COLO829 (cell line): ENCODE results near the gene ZNF169.
"Not testable (repeated sequence)": the region's sequence is repeated elsewhere in the genome, so short reads cannot be mapped to it uniquely, and the experiment has no call there.

ENCODE experiments used
- DNase-seq: peaks from one replicate; pipeline ENCODE4 v3.0.0; 2012; ENCODE audit warnings: low spot score

The ZNF169 gene

DNA sequence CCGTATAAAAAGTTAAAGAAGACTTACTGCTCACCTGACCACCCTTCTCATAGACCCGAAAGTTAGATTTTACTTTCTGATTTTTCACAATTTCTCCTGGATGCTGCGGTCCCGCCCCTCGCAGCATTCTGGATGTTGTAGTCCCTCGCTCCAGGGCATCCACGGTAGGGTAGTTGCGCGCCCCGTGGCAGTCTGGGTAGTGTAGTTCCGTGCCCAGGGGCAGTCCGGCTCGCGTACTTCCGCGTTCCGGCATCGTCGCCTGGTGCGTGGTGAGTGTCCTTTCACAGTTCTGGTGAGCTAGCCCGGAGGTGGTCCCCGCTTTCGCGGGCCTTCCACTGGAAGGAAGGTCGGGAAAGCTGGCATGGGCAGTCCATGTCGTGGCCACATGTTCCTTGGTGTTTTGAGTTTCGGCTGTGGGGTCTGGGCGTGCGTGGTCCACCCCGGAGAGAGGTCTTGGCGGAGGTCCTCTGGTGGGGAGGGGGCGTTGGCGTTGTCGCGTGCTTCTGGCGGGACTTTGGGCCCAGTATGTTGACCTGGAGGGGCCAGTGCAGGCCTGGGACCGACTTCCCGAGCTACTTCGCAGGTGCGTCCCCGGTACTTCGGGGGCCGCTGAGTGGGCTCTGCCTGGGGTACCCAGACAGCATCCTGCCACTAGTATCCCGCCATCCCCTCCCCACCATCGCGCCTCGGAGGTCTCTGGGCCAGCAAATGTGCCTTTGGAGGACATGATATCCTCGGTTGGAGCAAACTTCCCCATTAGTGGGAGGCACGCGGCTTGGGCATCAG lies at the start of gene ZNF169:
Gene ZNF169, plus strand, starts transcription at position 222 of the 786 bp plus-strand sequence. CDS start 19,515 bp downstream, outside the sequence.
- peak; percentile 94 for DNase-seq

- peak; percentile 16 for DNase-seq
Observed at GRCh38 chr9:94210616-94211603, 48.2 kb upstream of the ZNF169 start.

DNA sequence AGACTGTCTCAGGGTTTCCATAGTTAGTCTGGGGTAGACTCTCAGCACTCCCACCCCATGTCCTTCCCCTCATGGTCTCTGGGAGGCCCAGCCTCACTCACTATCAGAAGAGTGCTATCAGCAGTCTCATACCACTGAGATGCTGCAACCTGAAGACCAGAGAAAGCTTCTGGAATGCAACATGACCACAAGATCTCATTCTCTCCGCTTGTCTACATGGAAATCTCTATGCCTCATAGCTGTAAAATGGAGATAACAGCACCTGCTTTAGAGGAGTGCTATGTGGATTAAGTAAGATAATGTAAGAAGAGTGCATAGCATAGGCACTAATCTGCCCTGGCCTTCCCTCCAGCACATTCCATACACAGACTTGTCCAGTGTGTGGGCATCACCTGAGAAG lies 47.0 kb upstream of the ZNF169 start:
- no peak for DNase-seq

GRCh38 chr9:94212531-94212930 lies 46.6 kb upstream of the ZNF169 start:
- no peak for DNase-seq

DNA sequence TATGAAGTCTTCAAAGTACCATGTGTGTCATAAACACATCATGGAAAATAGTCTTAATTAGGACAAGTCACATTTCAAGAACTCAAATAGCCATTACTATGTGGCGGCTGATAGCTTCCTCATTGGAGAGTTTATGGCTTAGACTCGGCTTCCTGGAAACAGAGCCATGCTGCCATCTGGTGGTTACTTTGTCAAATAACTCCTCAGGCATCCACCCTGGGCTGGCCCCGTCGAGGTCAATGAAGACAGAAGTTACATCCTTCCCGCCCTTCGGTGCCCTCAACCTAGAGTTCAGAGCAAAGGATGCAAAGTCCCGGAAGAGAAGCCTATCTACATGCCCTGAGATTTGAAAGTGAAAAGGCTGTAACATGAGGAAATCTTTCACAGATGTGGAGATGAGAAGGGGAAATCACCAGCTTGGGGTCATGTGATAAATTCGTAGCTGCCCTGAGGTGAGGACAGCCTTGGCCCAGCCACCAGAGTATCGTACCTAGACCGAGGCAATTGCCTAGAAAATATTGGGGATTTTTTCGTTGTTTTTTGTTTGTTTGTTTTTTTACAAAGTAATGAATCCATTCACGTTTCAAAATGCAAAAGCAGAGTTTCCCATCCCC lies 45.5 kb upstream of the ZNF169 start:
- peak; percentile 88 for DNase-seq

DNA sequence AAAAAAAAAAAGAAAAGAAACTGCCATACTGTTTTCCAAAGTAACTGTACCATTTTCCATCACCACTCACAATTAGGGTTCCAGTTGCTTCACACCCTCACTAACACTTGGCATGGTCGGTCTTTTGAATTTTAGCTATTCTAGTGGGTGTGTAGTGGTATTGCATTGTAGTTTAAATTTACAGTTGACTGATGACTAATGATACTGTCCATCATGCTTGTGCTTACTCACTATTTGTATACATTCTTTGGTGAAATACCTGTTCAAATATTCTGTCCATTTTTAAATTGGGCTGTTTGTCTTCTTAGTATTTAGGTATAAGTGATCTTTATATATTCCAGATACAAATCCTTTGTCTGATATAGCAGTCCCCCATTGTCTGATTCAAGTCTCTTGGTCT lies 36.2 kb upstream of the ZNF169 start:
- no peak for DNase-seq

GRCh38 chr9:94225413-94225812 lies 33.7 kb upstream of the ZNF169 start:
- not testable (repeated sequence) for DNase-seq

- DNase-seq: no peak
Observed at GRCh38 chr9:94228616-94229015, 30.5 kb upstream of the ZNF169 start.

- DNase-seq: no peak
Observed at GRCh38 chr9:94232428-94232827, 26.7 kb upstream of the ZNF169 start.

DNA sequence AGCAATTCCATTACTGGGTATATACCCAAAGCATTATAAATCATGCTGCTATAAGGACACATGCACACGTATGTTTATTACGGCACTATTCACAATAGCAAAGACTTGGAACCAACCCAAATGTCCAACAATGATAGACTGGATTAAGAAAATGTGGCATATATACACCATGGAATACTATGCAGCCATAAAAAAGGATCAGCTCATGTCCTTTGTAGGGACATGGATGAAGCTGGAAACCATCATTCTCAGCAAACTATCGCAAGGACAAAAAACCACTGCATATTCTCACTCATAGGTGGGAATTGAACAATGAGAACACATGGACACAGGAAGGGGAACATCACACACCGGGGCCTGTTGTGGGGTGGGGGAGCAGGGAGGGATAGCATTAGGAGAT lies 18.0 kb upstream of the ZNF169 start:
- DNase-seq: not testable (repeated sequence)

GRCh38 chr9:94245651-94246050 lies 13.4 kb upstream of the ZNF169 start:
- DNase-seq: no peak

DNA sequence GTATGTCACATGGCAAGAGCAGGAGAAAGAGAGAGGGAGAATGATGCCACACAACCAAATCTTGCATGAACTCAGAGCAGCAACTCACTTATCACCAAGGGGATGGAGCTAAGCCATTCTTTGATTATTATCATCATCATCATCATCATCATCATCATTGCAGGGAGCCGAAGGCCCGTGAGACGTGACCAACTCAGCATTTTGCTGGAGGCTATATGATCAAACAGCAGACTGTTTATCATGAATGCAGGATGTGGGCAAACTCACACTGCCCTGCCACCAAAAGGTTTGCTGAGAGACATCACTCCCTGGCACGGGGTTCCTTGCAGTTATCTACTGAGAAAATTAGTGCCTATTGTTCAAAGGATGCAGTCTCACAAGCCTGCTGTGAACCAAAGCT lies 8.6 kb upstream of the ZNF169 start:
- DNase-seq: no peak

- no peak for DNase-seq
Observed at GRCh38 chr9:94256007-94256406, 3.1 kb upstream of the ZNF169 start.

- DNase-seq: not testable (repeated sequence)
Observed at GRCh38 chr9:94265626-94266402, 6.7 kb downstream of the ZNF169 start.

DNA sequence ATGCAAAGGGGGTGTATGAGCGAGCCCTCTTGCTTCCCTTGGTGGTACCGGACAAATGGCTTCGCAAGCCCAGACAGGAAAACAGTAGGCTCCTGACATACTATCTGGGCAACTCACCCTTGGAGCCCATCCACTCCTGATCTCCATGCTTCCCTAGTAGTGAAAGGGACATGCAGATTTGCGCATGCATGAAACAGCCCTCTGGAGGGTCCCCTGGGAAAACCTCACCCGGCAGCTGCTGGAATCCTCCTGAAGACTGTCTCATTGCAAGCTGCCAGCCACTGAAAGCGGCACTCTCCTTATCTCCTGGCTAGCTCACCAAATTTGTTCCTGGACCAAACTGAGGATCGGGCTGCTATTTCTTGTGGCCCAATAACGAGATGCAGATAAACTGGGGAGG lies 10.2 kb downstream of the ZNF169 start:
- no peak for DNase-seq

GRCh38 chr9:94270009-94270408 lies 10.9 kb downstream of the ZNF169 start:
- no peak for DNase-seq

DNA sequence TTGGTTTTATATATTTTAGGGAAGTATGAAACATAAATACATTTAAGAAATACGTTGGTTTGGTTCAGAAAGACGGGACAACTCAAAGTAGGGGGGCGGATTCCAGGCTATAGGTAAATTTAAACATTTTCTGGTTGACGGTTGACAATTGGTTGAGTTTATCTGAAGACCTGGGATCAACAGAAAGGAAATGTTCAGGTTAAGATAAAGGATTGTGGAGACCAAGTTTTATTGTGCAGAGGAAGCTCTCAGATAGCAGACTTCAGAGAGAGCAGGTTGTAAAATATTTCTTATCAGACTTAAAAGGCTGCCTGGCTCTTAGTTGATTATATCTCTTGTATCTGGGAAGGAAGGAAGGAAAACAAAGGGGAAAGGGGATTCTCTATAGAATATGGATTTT lies 17.9 kb downstream of the ZNF169 start:
- not testable (repeated sequence) for DNase-seq

- DNase-seq: no peak
Observed at GRCh38 chr9:94277885-94278536, 18.9 kb downstream of the ZNF169 start.

DNA sequence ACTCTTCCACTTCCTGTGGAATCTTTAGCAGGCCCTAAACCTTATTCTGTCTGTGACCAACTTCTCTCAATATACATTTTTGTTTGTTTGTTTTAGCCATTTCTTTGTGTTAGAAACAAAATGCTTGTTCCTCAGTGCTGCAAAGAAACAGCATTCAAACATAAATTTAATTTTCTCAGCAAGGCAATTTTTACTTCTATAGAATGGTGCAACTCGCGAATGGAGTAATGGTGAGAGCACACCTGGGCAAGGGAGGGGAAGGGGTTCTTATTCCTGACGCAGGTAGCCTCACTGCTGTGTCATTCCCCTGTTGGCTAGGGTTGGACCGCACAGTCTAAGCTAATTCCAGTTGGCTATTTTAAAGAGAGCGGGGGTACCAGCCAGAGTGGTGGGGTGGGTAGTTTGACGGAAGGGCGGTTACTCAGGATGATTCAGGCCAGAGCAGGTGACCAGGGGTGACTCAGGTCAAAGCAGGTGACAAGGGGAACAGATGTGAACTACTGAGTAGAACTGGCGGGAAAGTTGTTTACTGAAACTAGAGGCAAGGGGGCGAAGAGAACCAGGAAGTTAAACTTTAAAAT lies 21.4 kb downstream of the ZNF169 start:
- DNase-seq: no peak

DNA sequence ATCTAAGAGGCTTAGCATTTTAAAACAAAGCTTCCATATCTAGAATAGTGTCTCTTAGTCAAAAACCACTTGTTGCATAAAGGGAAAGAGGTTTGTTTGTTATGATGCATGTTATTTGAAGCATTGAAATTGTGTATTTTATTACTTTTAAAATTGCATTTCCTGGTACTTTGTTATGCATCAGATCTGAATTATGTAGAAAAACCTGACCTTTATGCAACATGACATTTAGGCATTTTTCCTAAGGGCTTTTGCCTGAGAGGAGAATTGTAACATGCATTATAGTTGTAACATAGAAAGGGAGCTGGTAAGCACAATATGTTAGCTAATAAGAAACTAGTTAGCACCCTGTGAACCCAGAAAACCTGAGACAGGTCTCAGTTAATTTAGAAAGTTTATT lies 22.0 kb downstream of the ZNF169 start:
- DNase-seq: no peak

DNA sequence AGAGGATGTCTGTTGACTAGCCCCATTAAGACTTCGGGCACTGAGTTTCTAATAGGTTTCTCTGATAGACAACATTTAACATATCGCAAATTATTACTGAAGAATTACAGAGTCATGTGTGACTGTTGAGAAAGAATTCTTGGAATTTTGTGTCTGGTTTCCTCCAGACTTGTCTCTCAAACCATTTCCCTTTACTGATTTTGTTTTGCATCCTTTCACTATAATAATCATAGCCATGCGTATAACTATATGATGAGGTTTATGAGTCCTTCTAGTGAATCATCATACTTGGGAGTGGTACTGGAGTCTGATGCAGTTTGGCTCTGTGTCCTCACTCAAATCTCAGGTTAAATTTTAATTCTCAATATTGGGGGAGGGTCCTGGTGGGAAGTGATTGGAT lies 27.0 kb downstream of the ZNF169 start:
- DNase-seq: no peak
